ENCODE measurements around the gene CRTC3. TPM values are rescaled to one million over a fixed set of nuclear protein-coding genes. Genes with fewer than 3 reads are reported as not detected.

The CRTC3 gene
- total RNA-seq, 2 donors from 2014 or later = 76.0 to 84.4 TPM

DNA sequence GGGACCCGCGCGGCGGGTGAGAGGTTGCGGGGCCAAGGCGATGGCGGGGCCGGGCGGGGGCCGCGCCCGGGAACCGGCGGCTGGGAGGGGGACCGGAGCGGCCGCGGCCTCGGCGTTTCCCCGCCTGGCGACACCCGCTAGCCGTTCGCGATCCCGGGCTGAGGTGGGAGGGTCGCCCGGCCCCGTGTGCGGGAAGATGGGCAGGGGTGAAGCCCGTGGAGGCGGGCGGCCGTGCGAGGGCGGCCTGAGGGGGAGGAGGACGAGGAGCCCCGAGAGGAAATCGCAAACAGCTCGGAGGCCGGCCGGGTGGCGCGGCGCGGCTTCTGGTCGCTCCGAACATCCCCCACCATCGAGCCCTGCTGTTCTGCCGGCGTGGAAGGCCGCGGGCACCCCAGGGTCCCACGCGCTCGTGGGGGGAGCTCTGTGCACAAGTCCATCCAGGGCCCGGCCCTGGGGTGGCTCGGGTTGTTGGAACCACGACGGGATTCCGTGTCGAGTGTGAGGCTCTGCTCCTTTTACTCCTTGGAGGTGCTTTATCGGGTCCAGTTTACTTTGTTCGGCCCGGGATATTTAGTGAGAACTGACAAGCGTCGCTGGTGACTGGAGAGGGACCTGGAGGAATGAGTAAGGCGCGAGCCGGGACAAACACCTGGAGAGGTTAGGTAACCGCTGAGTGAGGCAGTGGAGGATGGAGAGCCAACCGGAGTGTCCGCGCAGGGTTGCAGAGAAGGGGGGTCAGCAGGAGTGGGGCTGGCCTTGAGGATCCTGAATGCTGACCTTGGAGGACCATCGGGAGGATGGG lies 728 bp downstream of the CRTC3 start:
- Mint-ChIP-seq H3K4me3 (peak overlapping the region; percentile 96), H3K27me3 (no peaks in the 10 kb centered on the region), H3K27ac (peak overlapping the region; percentile 93), H3K36me3 (ENCODE audit: low read depth) (peaks cover 3% of the 10 kb centered on the region), H3K4me1 (peaks cover 38% of the 10 kb centered on the region)
- DNase-seq = peak; percentile 15 to 26 (median 17)
- no peaks in the 10 kb centered on the region for H3K9me3 ChIP-seq (ENCODE audit: control insufficient read depth, low read length, poor library complexity, severe bottlenecking)
- ATAC-seq = peak; percentile 53

DNA sequence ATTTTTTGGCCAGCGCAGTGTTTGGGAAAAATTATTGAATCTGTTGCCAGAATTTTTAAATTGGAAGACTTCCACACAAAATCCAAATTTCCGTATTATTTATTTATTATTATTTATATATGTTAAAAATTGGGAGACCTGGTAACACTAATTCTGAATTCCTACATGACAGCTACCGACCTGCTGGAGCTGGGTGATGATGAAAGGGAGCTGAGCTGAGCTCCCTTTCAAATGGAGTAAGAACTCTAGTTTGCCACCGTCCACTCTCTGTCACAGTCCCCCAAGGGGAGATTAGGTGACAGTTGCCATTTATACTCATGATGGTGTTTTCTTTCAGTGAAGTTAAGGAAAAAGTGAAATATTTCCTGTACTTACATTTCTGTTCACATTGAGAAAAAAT lies 1.4 kb downstream of the CRTC3 start:
- H3K27ac Mint-ChIP-seq = peak overlapping the region; percentile 93

DNA sequence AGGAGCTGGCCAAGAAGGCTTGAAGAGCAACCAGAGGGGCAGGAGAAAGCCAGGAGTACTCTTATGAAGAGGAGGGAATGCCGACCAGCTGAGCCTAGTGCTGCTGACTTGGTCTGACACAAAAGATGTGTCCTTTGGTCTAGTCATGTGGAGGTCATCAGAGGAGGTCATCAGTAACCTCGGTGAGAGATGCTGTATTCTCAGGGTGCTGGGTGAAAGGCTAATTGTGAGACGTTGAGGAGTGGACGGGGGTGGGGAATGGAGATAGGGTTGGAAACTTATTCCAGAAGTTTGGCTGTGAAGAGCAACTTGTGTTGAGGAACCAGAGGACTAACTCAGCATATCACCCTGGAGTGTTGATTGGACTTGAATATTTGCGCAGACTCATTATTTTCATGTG lies 5.5 kb downstream of the CRTC3 start:
- DNase-seq (no peak), ATAC-seq (no peak)
- peak overlapping the region; percentile 59 for H3K27ac Mint-ChIP-seq
- H3K9me3 ChIP-seq (ENCODE audit: control insufficient read depth, low read length, poor library complexity, severe bottlenecking) = no peaks in the 10 kb centered on the region
- peaks cover 61% of the 10 kb centered on the region for H3K4me1 Mint-ChIP-seq
- peaks cover 3% of the 10 kb centered on the region for H3K36me3 Mint-ChIP-seq (ENCODE audit: low read depth)
- no peaks in the 10 kb centered on the region for H3K27me3 Mint-ChIP-seq
- H3K4me3 Mint-ChIP-seq = no peak overlapping the region

More for the DNA sequence above, 1.4 kb downstream of the CRTC3 start:
- ATAC-seq (no peak), DNase-seq (no peak)
- Mint-ChIP-seq H3K27me3 (no peaks in the 10 kb centered on the region), H3K4me1 (peaks cover 40% of the 10 kb centered on the region), H3K36me3 (ENCODE audit: low read depth) (peaks cover 3% of the 10 kb centered on the region), H3K4me3 (peak overlapping the region; percentile 96)
- H3K9me3 ChIP-seq (ENCODE audit: control insufficient read depth, low read length, poor library complexity, severe bottlenecking) = no peaks in the 10 kb centered on the region

DNA sequence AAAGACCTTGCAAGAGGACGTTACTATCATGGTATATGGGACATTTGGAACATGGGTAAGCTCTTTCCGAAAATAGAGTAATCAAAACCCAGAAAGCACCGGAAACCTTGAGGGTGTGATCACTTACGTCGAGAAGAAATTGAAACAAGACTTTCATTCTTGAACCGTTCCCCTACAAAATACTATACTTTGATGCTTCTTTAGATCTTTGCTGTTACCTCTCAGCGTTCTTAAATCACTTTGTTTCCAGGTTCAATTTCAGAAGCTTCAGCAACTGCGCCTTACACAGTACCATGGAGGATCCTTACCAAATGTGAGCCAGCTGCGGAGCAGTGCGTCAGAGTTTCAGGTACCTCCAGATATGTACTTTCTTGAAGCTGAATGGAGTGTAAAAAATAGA lies 10.1 kb downstream of the CRTC3 start:
- peaks cover 52% of the 10 kb centered on the region for H3K4me1 Mint-ChIP-seq
- no peak for DNase-seq

DNA sequence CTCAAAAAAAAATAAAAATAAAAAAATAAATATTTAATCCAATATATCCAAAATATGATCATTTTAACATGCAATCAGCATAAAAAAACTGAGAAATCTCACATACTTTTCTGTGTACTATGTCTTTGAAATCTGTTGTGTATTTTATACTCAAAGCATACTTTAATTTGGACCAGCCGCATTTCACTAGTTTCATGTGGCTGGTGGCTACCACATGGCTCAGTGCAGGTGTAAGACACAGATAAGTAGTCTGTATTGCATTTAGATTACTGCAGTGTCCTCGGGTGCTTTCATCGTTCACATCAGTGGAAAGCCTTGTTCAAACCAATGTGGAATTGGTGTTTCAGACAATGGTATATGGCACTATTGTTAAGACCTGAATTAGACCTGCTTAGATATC lies 11.0 kb downstream of the CRTC3 start:
- Mint-ChIP-seq H3K27ac (peak overlapping the region; percentile 97), H3K4me3 (peak overlapping the region; percentile 60), H3K4me1 (peaks cover 50% of the 10 kb centered on the region), H3K27me3 (no peaks in the 10 kb centered on the region), H3K36me3 (ENCODE audit: low read depth) (peaks cover 3% of the 10 kb centered on the region)
- no peak for ATAC-seq
- no peaks in the 10 kb centered on the region for H3K9me3 ChIP-seq (ENCODE audit: control insufficient read depth, low read length, poor library complexity, severe bottlenecking)
- DNase-seq = no peak

More for the DNA sequence above, 10.1 kb downstream of the CRTC3 start:
- ATAC-seq = peak; percentile 82
- no peaks in the 10 kb centered on the region for H3K27me3 Mint-ChIP-seq
- no peaks in the 10 kb centered on the region for H3K9me3 ChIP-seq (ENCODE audit: control insufficient read depth, low read length, poor library complexity, severe bottlenecking)
- H3K4me3 Mint-ChIP-seq = peak overlapping the region; percentile 93
- H3K36me3 Mint-ChIP-seq (ENCODE audit: low read depth) = peaks cover 3% of the 10 kb centered on the region
- peak overlapping the region; percentile 97 for H3K27ac Mint-ChIP-seq

DNA sequence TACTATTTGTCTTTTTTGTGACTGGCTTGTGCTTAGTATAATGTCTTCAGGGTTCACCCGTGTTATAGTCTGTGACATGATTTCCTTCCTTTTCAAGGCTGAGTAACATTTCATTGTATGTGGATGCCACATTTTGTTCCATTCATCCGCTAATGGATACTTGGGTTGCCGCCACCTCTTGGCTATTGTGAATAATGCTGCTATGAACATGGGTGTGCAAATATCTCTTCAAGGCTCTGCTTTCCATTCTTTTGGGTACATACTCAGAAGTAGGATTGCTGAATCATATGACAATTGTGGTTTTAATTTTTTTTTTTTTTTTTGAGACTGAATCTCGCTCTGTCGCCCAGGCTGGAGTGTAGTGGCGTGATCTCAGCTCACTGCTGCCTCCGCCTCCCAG lies 15.4 kb downstream of the CRTC3 start:
- Mint-ChIP-seq H3K36me3 (ENCODE audit: low read depth) (peaks cover 3% of the 10 kb centered on the region), H3K4me1 (peaks cover 39% of the 10 kb centered on the region), H3K27ac (no peak overlapping the region), H3K27me3 (no peaks in the 10 kb centered on the region), H3K4me3 (no peak overlapping the region)
- H3K9me3 ChIP-seq (ENCODE audit: control insufficient read depth, low read length, poor library complexity, severe bottlenecking) = no peaks in the 10 kb centered on the region
- DNase-seq (no peak), ATAC-seq (no peak)

DNA sequence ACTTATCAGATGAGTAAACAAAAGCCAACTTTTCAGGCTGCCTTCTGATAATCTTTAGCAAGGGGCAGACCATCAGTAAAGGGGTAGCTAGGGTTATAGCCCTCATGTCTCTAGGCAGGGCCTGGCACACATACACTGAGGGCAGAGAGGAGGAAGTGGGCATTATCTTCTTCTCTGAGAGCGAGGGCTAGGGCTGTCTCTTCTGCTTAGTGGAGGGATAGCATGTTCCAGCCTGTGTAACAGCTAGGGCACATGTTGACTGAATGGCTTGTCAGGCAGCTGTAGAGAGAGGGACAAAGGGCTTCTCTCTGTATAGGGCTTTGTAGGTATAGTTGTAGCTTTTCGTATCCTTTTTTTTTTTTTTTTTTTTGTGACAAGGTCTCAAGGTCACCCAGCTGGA lies 17.8 kb downstream of the CRTC3 start:
- peak; percentile 61 for ATAC-seq
- Mint-ChIP-seq H3K36me3 (ENCODE audit: low read depth) (peaks cover 6% of the 10 kb centered on the region), H3K27ac (peak overlapping the region; percentile 87), H3K27me3 (no peaks in the 10 kb centered on the region), H3K4me3 (no peak overlapping the region), H3K4me1 (peaks cover 40% of the 10 kb centered on the region)
- H3K9me3 ChIP-seq (ENCODE audit: control insufficient read depth, low read length, poor library complexity, severe bottlenecking) = no peaks in the 10 kb centered on the region
- DNase-seq = no peak

DNA sequence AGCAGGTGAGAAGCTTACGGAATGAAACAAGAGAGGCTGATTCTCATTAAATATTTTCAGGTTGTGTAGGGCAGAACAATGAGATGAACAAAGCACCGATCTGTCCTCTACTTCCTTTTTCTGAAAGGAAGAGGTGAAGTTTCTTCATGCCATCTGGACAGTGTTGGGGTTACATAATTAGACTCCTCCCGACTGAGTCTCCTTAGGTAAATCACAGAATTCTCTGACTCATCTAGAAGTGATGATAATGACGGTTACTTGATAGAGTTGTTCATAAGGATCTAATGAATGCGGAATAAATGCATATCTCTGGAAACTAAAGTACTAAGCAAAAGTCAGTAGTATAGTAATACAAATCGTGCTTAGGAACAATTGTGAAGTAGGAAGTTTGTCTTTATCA lies 21.2 kb downstream of the CRTC3 start:
- no peaks in the 10 kb centered on the region for H3K9me3 ChIP-seq (ENCODE audit: control insufficient read depth, low read length, poor library complexity, severe bottlenecking)
- H3K4me1 Mint-ChIP-seq = peaks cover 35% of the 10 kb centered on the region
- no peak for DNase-seq
- peaks cover 5% of the 10 kb centered on the region for H3K36me3 Mint-ChIP-seq (ENCODE audit: low read depth)
- ATAC-seq = peak; percentile 50
- H3K27me3 Mint-ChIP-seq = no peaks in the 10 kb centered on the region
- no peak overlapping the region for H3K27ac Mint-ChIP-seq
- no peak overlapping the region for H3K4me3 Mint-ChIP-seq

DNA sequence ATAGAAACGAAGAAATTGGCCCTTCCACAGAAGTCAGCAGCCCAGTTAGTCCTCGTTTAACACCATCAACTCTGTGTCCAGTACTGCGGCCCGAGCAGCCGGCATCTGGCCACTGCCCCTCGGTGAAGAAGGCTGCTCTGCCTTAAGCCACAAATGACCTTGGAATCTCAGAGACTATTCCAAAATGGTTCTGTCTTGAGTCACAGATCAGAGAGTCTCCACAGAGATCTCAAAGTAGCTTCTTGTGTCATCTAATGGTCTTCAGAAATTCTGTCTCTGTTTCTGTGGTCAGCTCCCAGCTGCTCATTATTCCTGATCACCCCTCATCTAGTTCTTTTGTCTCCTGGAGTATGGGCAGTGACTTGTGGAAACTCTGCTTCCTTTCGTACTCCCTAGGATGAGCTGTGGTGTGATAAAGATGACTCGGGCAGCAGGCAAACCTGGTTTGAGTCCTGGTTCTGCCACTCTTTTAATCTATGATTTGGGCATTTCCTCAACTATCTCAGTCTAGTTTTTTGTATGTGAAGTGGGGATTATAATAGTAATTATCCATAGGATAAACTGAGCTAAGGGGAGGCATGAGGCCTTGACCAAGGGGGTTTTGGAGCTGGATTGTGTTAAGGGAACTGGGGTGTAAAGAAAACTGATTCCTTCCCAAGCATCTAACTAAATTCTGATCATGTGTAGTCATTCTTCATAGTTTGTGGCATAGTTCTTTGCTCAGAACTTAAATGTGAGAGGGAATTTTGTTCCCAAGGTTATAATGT lies 22.6 kb downstream of the CRTC3 start:
- H3K4me1 Mint-ChIP-seq = peaks cover 33% of the 10 kb centered on the region
- H3K9me3 ChIP-seq (ENCODE audit: control insufficient read depth, low read length, poor library complexity, severe bottlenecking) = no peaks in the 10 kb centered on the region
- peak overlapping the region; percentile 14 for H3K27ac Mint-ChIP-seq
- no peaks in the 10 kb centered on the region for H3K27me3 Mint-ChIP-seq
- H3K4me3 Mint-ChIP-seq = no peak overlapping the region
- peaks cover 5% of the 10 kb centered on the region for H3K36me3 Mint-ChIP-seq (ENCODE audit: low read depth)
- DNase-seq = no peak
- no peak for ATAC-seq

DNA sequence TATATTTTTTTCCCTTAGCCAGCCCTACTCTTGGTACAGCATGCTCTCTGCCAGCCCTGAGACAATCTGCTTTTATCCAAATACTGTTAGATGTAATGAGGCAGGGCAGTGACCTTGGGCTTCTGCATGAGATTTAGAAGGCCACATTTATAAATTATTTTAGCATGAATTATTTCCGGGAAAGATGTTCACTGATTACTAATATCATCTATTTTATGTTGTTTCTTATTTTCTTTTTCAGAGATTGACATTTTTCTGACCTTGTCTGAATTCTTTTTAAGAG lies 23.1 kb downstream of the CRTC3 start:
- Mint-ChIP-seq H3K27ac (peak overlapping the region; percentile 14), H3K4me3 (no peak overlapping the region), H3K4me1 (peaks cover 32% of the 10 kb centered on the region), H3K36me3 (ENCODE audit: low read depth) (peaks cover 6% of the 10 kb centered on the region), H3K27me3 (no peaks in the 10 kb centered on the region)
- H3K9me3 ChIP-seq (ENCODE audit: control insufficient read depth, low read length, poor library complexity, severe bottlenecking) = no peaks in the 10 kb centered on the region
- ATAC-seq (no peak), DNase-seq (no peak)

DNA sequence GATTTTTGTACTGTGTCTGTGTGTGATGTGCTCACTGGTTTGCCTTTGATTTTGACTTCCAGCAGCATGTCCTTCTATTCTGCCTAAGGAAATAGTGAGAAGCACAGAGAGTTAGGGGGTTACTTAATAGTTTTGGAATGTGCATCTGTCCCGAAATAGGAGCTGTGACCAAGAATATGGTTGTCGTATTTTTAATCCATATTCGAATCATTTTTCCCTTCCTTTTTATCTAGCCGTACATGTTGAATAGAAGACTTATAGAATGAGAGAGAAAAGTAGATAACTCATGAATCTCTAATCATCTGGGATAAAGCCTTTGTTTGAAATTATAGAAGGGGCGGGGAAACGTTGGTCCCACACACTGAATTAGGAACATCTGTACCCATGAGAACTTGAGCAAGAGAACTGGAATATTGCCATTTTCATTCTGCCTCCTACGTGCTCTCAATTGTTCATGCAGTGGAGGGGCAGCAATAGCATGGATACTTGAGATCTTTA lies 23.6 kb downstream of the CRTC3 start:
- no peaks in the 10 kb centered on the region for H3K9me3 ChIP-seq (ENCODE audit: control insufficient read depth, low read length, poor library complexity, severe bottlenecking)
- Mint-ChIP-seq H3K4me1 (peaks cover 36% of the 10 kb centered on the region), H3K36me3 (ENCODE audit: low read depth) (peaks cover 7% of the 10 kb centered on the region), H3K27ac (peak overlapping the region; percentile 14), H3K27me3 (no peaks in the 10 kb centered on the region), H3K4me3 (no peak overlapping the region)
- ATAC-seq = no peak
- DNase-seq = no peak

DNA sequence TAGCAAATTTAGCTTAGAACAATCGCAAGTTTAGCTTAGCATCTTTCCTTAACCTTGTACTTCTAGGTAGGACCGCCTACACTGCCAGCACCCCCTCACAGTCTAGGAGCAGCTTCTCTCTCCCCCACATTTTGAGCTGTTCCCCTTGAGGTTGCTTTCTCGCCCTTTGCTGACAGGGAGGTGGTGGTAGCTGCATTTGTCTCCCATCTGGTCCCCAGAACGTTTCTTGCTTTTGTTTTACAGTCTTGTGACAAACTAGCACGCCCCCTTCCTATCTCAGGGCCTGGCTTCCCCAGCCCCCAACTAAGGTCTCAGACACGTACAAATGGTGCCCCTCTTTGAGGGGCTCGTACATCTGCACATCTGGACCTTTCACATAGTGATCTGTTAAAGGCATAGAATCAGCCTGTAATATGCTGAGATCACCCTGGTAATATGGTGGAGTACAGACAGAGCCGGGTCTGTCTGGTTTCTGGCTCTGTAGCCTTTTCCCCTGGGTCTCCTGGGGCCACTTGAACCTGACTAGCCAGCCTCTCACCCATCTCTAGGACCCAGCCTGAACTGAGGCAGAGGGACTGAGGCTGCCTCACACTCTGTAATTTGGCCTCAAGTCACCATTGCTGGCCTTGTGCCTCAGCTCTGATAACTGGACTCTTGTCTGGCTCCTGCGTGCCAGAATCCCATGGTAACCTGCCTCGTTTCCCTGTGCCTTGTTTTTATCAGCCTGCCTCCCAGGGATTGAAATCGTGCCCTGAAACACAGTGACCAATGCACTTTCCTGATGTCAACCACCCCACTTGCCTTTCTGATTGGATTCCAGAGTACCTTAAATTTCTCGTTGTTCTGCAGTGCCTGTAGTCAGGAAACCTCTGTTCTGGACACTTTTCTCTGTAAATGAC lies 27.7 kb downstream of the CRTC3 start:
- Mint-ChIP-seq H3K36me3 (ENCODE audit: low read depth) (peaks cover 8% of the 10 kb centered on the region), H3K4me3 (peak overlapping the region; percentile 28)
- ATAC-seq = no peak

DNA sequence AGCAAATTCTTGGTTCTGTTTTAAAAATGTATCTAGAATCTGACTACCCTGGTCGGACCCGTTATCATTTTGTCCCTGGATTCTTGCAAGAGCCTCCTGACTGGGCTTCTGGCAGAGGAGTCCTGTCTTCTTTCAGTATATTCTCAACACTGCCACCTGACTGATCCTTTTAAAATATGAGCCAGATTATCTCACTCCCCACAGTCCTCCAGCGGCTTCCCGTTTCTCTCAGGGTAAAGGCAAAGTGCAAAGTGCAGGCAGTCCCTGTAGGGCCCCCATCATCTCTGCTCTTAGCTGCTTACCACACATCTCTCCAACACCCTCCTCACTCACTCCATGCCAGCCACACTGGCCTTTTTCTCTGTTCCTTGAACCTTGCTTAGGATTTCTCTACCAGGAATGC lies 28.4 kb downstream of the CRTC3 start:
- ATAC-seq (no peak), DNase-seq (no peak)
- H3K27me3 Mint-ChIP-seq = no peaks in the 10 kb centered on the region
- H3K4me1 Mint-ChIP-seq = peaks cover 44% of the 10 kb centered on the region
- peak overlapping the region; percentile 66 for H3K4me3 Mint-ChIP-seq
- peak overlapping the region; percentile 95 for H3K27ac Mint-ChIP-seq
- H3K36me3 Mint-ChIP-seq (ENCODE audit: low read depth) = peaks cover 7% of the 10 kb centered on the region
- H3K9me3 ChIP-seq (ENCODE audit: control insufficient read depth, low read length, poor library complexity, severe bottlenecking) = no peaks in the 10 kb centered on the region

More for the DNA sequence above, 27.7 kb downstream of the CRTC3 start:
- no peaks in the 10 kb centered on the region for H3K9me3 ChIP-seq (ENCODE audit: control insufficient read depth, low read length, poor library complexity, severe bottlenecking)
- peaks cover 44% of the 10 kb centered on the region for H3K4me1 Mint-ChIP-seq
- DNase-seq = no peak
- no peaks in the 10 kb centered on the region for H3K27me3 Mint-ChIP-seq
- peak overlapping the region; percentile 56 for H3K27ac Mint-ChIP-seq

Data from T-helper 17 cell (primary cell).